Smooth muscle cell (in vitro differentiated cells): ENCODE results near the gene CPEB1. TPM values are rescaled to one million over a fixed set of nuclear protein-coding genes. Genes with fewer than 3 reads are reported as not detected.

Source experiments
- DNase-seq: peaks from one replicate; lab custom pipeline; 2025; ENCODE audit not compliant: unreplicated experiment; lab: John Stamatoyannopoulos, UW
- H2AFZ ChIP-seq: fragments of 200-600 bp; sonication (generic); 2 replicates; pipeline ENCODE4 v1.6.0; 2016; ENCODE audit warnings: antibody characterized with exemption, low read depth, mild to moderate bottlenecking
- H3F3A ChIP-seq: fragments of 200-600 bp; sonication (generic); 2 replicates; pipeline ENCODE4 v1.6.0; 2017; ENCODE audit warnings: antibody characterized with exemption, low read depth
- H3K27ac ChIP-seq: fragments of 200-600 bp; sonication (generic); 2 replicates; pipeline ENCODE4 v1.5.1; 2016; ENCODE audit warnings: low read depth, mild to moderate bottlenecking
- H3K27me3 ChIP-seq: fragments of 200-600 bp; sonication (generic); 2 replicates; pipeline ENCODE4 v1.6.1; 2016; ENCODE audit warnings: low read depth, mild to moderate bottlenecking
- H3K36me3 ChIP-seq: fragments of 200-600 bp; sonication (generic); 2 replicates; pipeline ENCODE4 v1.5.1; 2016; ENCODE audit warnings: low read depth
- H3K4me1 ChIP-seq: fragments of 200-600 bp; sonication (generic); 2 replicates; pipeline ENCODE4 v1.5.1; 2016; ENCODE audit warnings: low read depth
- H3K4me2 ChIP-seq: fragments of 200-600 bp; sonication (generic); 2 replicates; pipeline ENCODE4 v1.6.0; 2016; ENCODE audit warnings: mild to moderate bottlenecking
- H3K4me3 ChIP-seq: fragments of 200-600 bp; sonication (generic); 2 replicates; pipeline ENCODE4 v1.5.1; 2016; ENCODE audit warnings: mild to moderate bottlenecking
- H3K79me2 ChIP-seq: fragments of 200-600 bp; sonication (generic); 2 replicates; pipeline ENCODE4 v1.6.0; 2016; ENCODE audit warnings: low read depth, mild to moderate bottlenecking
- H3K9ac ChIP-seq: fragments of 200-600 bp; sonication (generic); 2 replicates; pipeline ENCODE4 v1.6.0; 2016; ENCODE audit warnings: low read depth
- H3K9me3 ChIP-seq: fragments of 200-600 bp; sonication (generic); replicated peaks from 2 replicates; pipeline ENCODE4 v1.5.1; 2016; ENCODE audit warnings: low read depth
- H4K20me1 ChIP-seq: fragments of 200-600 bp; sonication (generic); 2 replicates; pipeline ENCODE4 v1.6.0; 2016; ENCODE audit warnings: low read depth
- CTCF ChIP-seq: fragments of 200-600 bp; sonication (generic); IDR thresholded peaks from 2 replicates; pipeline ENCODE4 v1.5.1; 2017; ENCODE audit warnings: borderline replicate concordance, mild to moderate bottlenecking, antibody characterized with exemption; ENCODE audit not compliant: insufficient read depth, poor library complexity, severe bottlenecking
- WGBS: methylation state at CpG from one replicate; pipeline ENCODE4 v1.1.7; 2016; ENCODE audit warnings: low lambda C conversion rate; 5-methylcytosine and 5-hydroxymethylcytosine counted together
- polyA plus RNA-seq: library from polyadenylated mRNA; unstranded; fragments of >200 nt; fragmentation: Nextera tagmentation; extraction: Ambion mirVana; gene quantifications from 2 replicates; pipeline ENCODE4 v1.2.1, GENCODE V29; 2016
- total RNA-seq: library from RNA; depleted of rRNA; stranded (reverse); fragments of >200 nt; gene quantifications from 2 replicates; pipeline ENCODE4 v1.2.3, GENCODE V29; 2014

The CPEB1 gene
- total RNA-seq (5.8 and 10.2 TPM in 2 replicates), polyA plus RNA-seq (5.3 and 9.8 TPM in 2 replicates)

GRCh38 chr15:82647045-82647834 is at the start of gene CPEB1:
CPEB1 (minus strand) TSS chr15:82647363; CDS start chr15:82628459, 18,904 bp downstream.
- Histone ChIP-seq H3K79me2 (no peaks in the 10 kb centered on the region), H3K4me2 (peak within 1 kb of the TSS; percentile 90), H2AFZ (peak within 1 kb of the TSS; percentile 9), H3K9ac (no peak within 1 kb of the TSS), H3K36me3 (no peaks in the 10 kb centered on the region), H3K4me3 (peak within 1 kb of the TSS; percentile 52), H3K9me3 (no peaks in the 10 kb centered on the region), H3K27ac (no peak within 1 kb of the TSS), H3F3A (no peaks in the 10 kb centered on the region), H3K27me3 (peaks cover 79% of the 10 kb centered on the region), H3K4me1 (peaks cover 8% of the 10 kb centered on the region), H4K20me1 (no peaks in the 10 kb centered on the region)
- WGBS, result 26% methylated on average over 60 of the region's 96 CpGs
- no peak for TF ChIP-seq CTCF
- no peak for DNase-seq

- H3K9me3 ChIP-seq, result no peaks in the 10 kb centered on the region
- H3K79me2 ChIP-seq, result no peaks in the 10 kb centered on the region
- H3K4me2 ChIP-seq, result no peak overlapping the region
- H3F3A ChIP-seq, result no peaks in the 10 kb centered on the region
- no peak overlapping the region for H2AFZ ChIP-seq
- TF ChIP-seq CTCF, result no peak
- no peaks in the 10 kb centered on the region for H3K27me3 ChIP-seq
- no peak overlapping the region for H3K27ac ChIP-seq
- H3K4me3 ChIP-seq, result no peak overlapping the region
- no peaks in the 10 kb centered on the region for H4K20me1 ChIP-seq
- DNase-seq, result no peak
- no peaks in the 10 kb centered on the region for H3K36me3 ChIP-seq
- 94% methylated on average over 23 of the region's 23 CpGs for WGBS
- no peak overlapping the region for H3K9ac ChIP-seq
- H3K4me1 ChIP-seq, result no peaks in the 10 kb centered on the region
These were observed 45.0 kb upstream of the CPEB1 start for GRCh38 chr15:82692171-82692570.

- H4K20me1 ChIP-seq, result no peaks in the 10 kb centered on the region
- no peaks in the 10 kb centered on the region for H3K9me3 ChIP-seq
- no peak overlapping the region for H3K27ac ChIP-seq
- no peak overlapping the region for H3K9ac ChIP-seq
- H3K79me2 ChIP-seq, result no peaks in the 10 kb centered on the region
- no peak for TF ChIP-seq CTCF
- 96% methylated on average over 8 of the region's 8 CpGs for WGBS
- no peak overlapping the region for H3K4me3 ChIP-seq
- no peaks in the 10 kb centered on the region for H3F3A ChIP-seq
- no peak overlapping the region for H2AFZ ChIP-seq
- no peak overlapping the region for H3K4me2 ChIP-seq
- H3K4me1 ChIP-seq, result no peaks in the 10 kb centered on the region
- DNase-seq, result no peak
- H3K27me3 ChIP-seq, result no peaks in the 10 kb centered on the region
- no peaks in the 10 kb centered on the region for H3K36me3 ChIP-seq
These were observed 42.0 kb upstream of the CPEB1 start for GRCh38 chr15:82689147-82689546.

DNA sequence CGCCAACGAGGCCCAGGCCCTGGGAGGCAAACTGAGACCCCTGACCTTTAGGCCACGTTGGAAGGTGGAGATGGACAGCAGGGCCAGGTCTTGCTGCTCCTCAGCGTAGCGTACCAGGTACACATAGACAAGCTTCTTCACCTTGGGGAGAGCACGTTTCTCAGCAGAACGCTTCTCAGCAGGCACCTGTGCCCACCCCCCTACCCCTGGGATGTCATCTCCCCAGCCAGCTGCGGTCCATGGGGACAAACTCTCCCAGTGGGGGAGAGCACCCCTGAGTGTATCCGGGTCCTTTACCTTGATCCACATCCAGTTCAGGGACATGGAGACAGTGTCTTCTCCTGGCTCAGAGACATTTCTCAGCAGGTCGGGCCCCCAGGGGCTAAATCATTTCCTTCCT is 41.5 kb upstream of the CPEB1 start:
- no peaks in the 10 kb centered on the region for H3F3A ChIP-seq
- no peak overlapping the region for H3K4me2 ChIP-seq
- H3K4me1 ChIP-seq, result no peaks in the 10 kb centered on the region
- H3K27ac ChIP-seq, result no peak overlapping the region
- TF ChIP-seq CTCF, result no peak
- H3K4me3 ChIP-seq, result no peak overlapping the region
- no peaks in the 10 kb centered on the region for H3K27me3 ChIP-seq
- no peaks in the 10 kb centered on the region for H3K79me2 ChIP-seq
- H2AFZ ChIP-seq, result no peak overlapping the region
- H4K20me1 ChIP-seq, result no peaks in the 10 kb centered on the region
- no peak for DNase-seq
- H3K36me3 ChIP-seq, result no peaks in the 10 kb centered on the region
- no peaks in the 10 kb centered on the region for H3K9me3 ChIP-seq
- H3K9ac ChIP-seq, result no peak overlapping the region
- WGBS, result 90% methylated on average over 10 of the region's 10 CpGs
